ENCODE data around the gene CSDE1.
A peak's percentile ranks its signal among the peaks of the same experiment; 100 is the strongest.

Gene CSDE1

DNA sequence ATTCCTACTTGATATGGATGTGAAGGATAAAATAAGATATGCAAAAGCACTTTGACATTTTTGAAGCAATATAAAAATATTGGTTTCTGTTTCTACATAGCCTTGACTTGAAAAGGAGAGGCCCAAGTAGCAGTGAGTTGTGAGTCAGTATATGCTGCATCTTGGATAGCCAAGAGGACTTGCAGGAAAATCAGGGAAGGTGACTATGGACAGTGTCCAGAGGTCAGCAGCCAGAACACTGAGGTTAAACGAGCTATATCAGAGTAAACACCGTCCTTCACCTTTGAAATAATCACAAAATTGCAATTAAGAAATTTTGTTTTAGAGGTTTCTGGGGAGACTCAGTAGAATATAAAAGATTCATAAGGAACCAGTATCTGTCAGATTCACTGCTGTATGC is 55.9 kb downstream of the CSDE1 start:
- DNase-seq (ENCODE audit: low read depth) = no peak

GRCh38 chr1:114700036-114700600 is 57.7 kb downstream of the CSDE1 start:
- no peak for DNase-seq (ENCODE audit: low read depth)

- DNase-seq (ENCODE audit: low read depth) = no peak
Observed at GRCh38 chr1:114696810-114697209, 61.0 kb downstream of the CSDE1 start.

DNA sequence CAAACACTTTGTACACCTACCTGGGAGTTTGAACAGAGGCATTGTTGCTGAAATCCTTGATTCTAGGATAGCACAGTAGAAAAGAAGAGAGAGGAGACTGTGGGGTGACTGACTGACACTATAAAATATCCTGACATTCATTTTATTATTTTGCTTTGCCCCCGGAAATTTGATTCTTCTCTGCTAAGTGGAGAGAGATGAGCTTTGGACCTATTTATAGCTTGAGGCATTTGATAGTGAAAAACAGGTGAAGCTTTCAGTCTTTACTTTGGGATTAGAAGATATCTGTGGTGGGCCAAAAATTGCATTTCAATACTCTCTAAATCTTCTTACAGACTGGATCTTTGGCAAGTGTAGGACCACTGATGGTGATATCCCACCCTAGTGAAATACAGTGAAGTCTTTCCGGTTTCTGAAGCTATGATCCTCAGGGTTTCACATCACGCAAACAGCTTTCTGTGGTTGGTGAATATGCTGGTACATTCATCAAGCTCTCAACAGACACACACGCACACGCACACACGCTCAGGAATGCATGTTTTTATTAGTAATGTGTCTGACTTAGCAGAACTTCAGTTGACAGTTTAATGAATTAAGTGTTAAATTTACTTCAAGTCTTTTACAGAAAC is 62.2 kb downstream of the CSDE1 start, which contains the start of gene AMPD1:
TSS of gene AMPD1 (minus strand) at position 117 of the 629 bp plus-strand sequence. CDS start at position 42, 75 bp downstream.
- DNase-seq (ENCODE audit: low read depth) = no peak

DNA sequence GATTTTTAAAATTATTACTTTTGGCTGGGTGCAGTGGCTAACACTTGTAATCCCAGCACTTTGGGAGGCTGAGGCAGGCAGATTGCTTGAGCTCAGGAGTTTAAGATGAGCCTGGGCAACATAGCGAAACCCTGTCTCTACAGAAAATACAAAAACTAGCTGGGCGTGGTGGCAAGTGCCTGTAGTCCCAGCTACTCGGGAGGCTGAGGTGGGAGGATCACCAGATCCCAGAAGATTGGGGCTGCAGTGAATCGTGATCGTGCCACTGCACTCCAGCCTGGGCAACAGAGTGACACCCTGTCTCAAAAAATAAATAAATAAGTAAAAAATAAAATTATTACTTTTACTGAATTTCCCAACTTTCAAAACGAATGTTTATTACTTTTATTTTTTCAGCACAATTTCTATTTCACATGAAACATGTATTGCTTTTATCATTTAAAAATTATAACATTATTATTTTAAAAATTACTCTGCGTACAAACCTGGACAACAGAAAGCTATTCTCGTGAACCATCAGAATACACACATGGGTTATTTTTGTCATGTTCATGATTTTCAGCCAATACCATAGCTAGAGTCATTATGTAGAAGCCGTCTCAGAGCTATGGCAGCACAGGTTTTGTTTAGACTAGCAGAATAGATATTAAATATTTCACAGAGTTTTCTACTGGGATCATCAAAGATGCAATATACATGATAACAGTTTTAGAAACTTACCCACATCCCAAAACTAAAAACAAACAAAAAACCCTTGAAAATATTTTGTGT is 63.1 kb downstream of the CSDE1 start:
- DNase-seq (ENCODE audit: low read depth) = no peak

GRCh38 chr1:114692947-114693346 is 64.8 kb downstream of the CSDE1 start:
- no peak for DNase-seq (ENCODE audit: low read depth)

DNA sequence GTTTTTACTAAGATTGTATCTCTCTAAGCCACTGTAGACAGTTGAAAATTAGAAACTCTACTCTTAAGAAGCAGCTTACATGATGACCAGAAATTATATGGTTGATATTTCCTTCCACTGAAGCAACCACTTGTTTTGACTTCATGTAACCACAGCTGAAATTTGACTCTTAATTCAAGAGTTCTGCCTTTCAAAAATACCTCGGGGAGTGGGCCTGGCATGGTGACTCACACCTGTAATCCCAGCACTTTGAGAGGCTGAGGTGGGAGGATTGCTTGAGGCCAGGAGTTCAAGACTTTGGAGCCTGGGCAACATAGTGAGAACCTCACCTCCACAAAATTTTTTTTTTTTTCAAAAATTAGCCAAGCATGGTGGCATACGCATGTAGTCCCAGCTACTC is 66.7 kb downstream of the CSDE1 start:
- DNase-seq (ENCODE audit: low read depth) = no peak

GRCh38 chr1:114690148-114690547 is 67.6 kb downstream of the CSDE1 start:
- DNase-seq (ENCODE audit: low read depth) = no peak

GRCh38 chr1:114688526-114688925 is 69.3 kb downstream of the CSDE1 start:
- DNase-seq (ENCODE audit: low read depth) = no peak

GRCh38 chr1:114685851-114686250 is 71.9 kb downstream of the CSDE1 start:
- no peak for DNase-seq (ENCODE audit: low read depth)

DNA sequence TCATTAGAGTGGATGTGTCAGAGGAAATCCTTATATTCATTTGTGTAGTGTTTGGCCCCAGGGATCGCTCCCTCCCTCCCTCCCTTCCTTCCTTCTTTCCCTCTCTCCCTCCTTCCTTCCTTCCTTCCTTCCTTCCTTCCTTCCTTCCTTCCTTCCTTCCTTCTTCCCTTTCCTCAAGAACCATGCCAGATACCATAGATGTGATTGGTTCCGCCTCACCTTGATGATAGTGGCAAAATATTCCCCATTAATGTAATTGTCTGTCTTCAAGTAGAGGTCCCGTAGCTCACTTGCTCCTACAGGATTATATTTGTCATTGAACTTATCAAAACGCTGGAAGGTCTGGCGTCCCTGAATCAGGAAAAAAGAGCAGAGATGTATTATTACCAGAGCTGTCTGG is 80.1 kb downstream of the CSDE1 start:
- no peak for DNase-seq (ENCODE audit: low read depth)

DNA sequence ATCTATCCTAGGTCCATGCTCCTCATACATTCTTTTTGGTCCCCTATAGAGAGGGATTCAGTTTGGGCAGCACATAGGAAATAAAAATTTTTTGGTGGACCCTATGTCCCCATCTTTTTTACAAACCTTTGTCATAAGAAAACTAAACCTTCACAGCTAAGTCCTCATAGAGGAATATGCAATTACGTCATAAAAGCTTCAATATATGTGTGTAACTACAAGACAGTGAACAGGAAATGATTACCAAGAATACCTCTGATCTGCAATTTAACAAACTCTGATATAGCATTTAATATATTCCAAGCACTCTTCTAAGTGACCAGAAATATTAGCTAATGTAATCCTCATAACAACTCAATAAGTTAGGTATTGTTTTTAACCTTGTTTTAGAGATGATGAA is 81.7 kb downstream of the CSDE1 start:
- no peak for DNase-seq (ENCODE audit: low read depth)

DNA sequence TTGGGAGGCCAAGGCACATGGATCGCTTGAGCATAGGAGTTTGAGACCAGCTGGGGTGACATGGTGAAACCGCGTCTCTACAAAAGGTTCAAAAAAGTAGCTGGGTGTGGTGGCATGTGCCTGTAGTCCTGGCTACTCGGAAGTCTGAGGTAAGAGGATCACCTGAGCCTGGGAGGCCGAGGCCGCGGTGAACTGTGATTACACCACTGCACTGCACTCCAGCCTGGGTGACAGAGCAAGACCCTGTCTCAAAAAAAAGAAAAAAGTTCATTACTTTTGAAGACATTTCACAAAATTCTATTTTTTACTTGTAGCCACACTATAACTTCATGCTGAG is 85.9 kb downstream of the CSDE1 start:
- DNase-seq (ENCODE audit: low read depth) = no peak

- no peak for DNase-seq (ENCODE audit: low read depth)
Observed at GRCh38 chr1:114671011-114671938, 86.5 kb downstream of the CSDE1 start.

DNA sequence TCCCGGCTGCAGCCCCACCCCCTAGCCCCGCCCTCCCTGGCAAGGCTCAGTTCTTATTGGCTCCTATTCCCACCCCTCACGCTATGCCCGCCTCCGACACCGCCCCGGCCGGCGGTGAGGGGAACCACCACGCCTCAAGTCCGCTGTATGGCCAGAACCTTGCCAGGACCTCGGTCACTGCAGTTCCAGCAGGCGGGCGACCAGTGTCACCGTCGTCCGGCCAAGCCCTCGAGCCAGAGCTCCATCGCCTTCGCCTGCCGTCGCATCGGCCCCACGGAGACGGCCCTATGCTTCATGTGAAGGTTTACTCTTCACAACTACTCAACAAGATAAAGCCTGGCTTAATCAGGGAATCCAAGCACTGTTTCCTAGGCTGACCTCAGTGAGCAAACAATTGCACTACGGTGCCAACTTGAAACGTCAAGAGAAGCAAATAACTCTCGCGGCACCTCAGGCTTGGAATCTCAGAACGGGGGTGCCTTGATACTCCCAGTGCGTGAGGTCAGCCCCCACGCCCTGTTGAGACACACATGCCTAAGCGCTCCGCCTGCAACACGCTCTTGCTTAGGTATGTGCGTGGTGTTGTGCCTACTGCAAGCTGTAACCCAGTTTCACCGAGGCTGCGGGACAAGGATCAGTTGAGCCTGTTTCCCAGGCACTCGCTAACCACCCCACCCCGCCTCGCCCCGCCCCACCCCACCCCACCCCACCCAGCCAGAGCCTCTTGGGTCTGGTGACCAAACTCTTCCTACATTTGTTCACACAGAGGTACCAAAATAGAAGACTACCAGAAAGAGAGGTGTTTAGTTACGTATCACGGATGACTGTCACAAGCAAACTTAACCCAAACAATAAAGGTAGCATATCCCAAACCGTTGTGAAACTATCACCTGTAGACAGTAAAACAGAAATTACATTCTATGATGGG is 87.4 kb downstream of the CSDE1 start:
- DNase-seq (ENCODE audit: low read depth) = peak; percentile 80

- no peak for DNase-seq (ENCODE audit: low read depth)
Observed at GRCh38 chr1:114669562-114670082, 88.2 kb downstream of the CSDE1 start, which contains the start of gene DENND2C. Gene DENND2C (minus strand): TSS chr1:114670049. CDS start chr1:114625984, 44,065 bp downstream.

DNA sequence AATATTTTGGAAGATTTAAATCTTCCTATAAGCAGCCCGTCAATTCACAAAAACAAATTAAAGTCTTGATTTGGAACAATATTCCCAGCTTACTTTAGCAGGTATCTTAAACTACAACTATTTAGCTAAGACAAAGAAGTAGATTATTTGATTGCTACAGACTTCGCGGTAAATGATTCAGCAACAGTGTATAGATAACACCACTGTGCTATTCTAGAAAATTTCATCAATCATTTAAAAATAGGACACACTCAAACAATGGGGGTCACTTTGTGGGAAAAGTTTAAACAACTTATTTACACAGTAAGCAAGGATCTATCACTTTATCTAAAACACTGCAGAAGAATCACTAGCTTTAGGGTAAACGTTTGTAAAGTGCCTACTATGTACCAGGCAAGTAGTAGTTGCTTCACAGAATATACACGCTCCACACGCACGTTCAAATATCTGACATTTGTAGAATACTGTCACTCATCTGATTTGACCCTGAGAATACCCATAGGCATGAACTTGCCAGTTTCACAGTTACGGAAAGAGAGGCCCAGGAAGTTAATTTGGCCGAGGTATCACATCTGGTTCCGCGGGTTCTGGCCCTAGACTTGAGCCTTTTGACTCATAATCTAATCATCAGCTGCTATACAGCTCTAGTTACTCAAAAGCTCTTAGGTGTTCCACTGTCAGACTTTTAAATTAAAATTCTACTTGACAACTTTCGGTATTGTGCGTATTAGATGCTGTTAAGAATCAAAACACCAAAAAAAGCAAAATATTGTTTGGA is 88.8 kb downstream of the CSDE1 start:
- no peak for DNase-seq (ENCODE audit: low read depth)

DNA sequence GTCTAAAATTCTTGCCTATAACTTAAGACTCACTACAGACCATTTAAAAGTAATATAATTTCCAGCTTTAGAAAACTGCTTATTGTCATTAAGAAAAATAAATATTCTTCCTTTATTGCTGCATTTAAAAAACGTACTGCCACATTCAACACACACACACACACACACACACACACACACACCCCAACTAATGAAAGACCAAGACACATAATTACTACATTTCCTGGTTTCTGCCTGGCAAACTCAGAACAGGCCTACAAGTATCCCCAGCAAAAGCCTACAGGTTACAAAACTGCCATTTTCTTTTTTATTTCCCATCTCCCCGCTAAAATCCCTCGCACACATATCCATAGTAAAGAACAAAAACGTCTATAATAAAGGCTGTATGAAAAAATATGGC is 89.4 kb downstream of the CSDE1 start:
- no peak for DNase-seq (ENCODE audit: low read depth)

- no peak for DNase-seq (ENCODE audit: low read depth)
Observed at GRCh38 chr1:114666954-114667353, 90.8 kb downstream of the CSDE1 start.
